Stimulated activated naive B cell treated with anti-CD40 and anti-IgM and Interleukin-4, amounts not matched to agents 10 μg/mL and 1 μg/mL and 100 μg/mL, for 72 hours (primary cell): ENCODE data around the gene OR51B4.
"Not testable (repeated sequence)": the region's sequence is repeated elsewhere in the genome, so short reads cannot be mapped to it uniquely, and the experiment has no call there.

ENCODE experiments used
- ATAC-seq, 2 donors: fragments of 150-1000 bp; cut with Tn5 transposase; replicated peaks; 2 replicates each; pipeline ENCODE4 v1.10.0; 2021; ENCODE audit warnings: moderate library complexity in 1 of 2
- DNase-seq: peaks from one replicate; pipeline ENCODE4 v3.0.0; 2021
- H3K27ac Mint-ChIP-seq: one replicate; pipeline ENCODE4 v1.8.0; 2022; ENCODE audit warnings: mild to moderate bottlenecking, mixed read lengths
- H3K27me3 Mint-ChIP-seq, 2 donors: one replicate each; pipeline ENCODE4 v1.8.0; 2022; ENCODE audit warnings: mixed read lengths in 2 of 2
- H3K36me3 Mint-ChIP-seq, 2 donors: one replicate each; pipeline ENCODE4 v1.8.0; 2022; ENCODE audit warnings: mixed read lengths in 2 of 2, mild to moderate bottlenecking in 1 of 2
- H3K4me1 Mint-ChIP-seq, 2 donors: one replicate each; pipeline ENCODE4 v1.8.0; 2022; ENCODE audit warnings: mixed read lengths in 2 of 2, mild to moderate bottlenecking in 1 of 2
- H3K4me3 Mint-ChIP-seq, 2 donors: one replicate each; pipeline ENCODE4 v1.8.0; 2022; ENCODE audit warnings: mild to moderate bottlenecking in 2 of 2, mixed read lengths in 2 of 2, moderate library complexity in 1 of 2
- H3K9me3 Mint-ChIP-seq, 2 donors: one replicate each; pipeline ENCODE4 v1.8.0; 2022; ENCODE audit warnings: mixed read lengths in 2 of 2, mild to moderate bottlenecking in 1 of 2

Gene OR51B4

GRCh38 chr11:5274395-5274794 is 27.4 kb downstream of the OR51B4 start:
- Mint-ChIP-seq H3K4me3 (no peak overlapping the region), H3K4me1 (no peaks in the 10 kb centered on the region), H3K36me3 (no peaks in the 10 kb centered on the region), H3K9me3 (no peaks in the 10 kb centered on the region), H3K27ac (no peak overlapping the region), H3K27me3 (peaks cover 0 to 7% of the 10 kb centered on the region in 2 donors)
- ATAC-seq (no peak), DNase-seq (no peak)

- H3K27me3 Mint-ChIP-seq, result no peaks in the 10 kb centered on the region
- H3K4me3 Mint-ChIP-seq, result no peak overlapping the region
- no peak overlapping the region for H3K27ac Mint-ChIP-seq
- no peaks in the 10 kb centered on the region for H3K4me1 Mint-ChIP-seq
- H3K9me3 Mint-ChIP-seq, result no peaks in the 10 kb centered on the region
- DNase-seq (no peak), ATAC-seq (no peak)
- no peaks in the 10 kb centered on the region for H3K36me3 Mint-ChIP-seq
Observed at GRCh38 chr11:5272395-5273017, 29.2 kb downstream of the OR51B4 start.

- no peak within 1 kb of the TSS for H3K27ac Mint-ChIP-seq
- no peaks in the 10 kb centered on the region for H3K9me3 Mint-ChIP-seq
- H3K4me1 Mint-ChIP-seq, result no peaks in the 10 kb centered on the region
- H3K4me3 Mint-ChIP-seq, result no peak within 1 kb of the TSS
- no peaks in the 10 kb centered on the region for H3K27me3 Mint-ChIP-seq
- DNase-seq (no peak), ATAC-seq (no peak)
- no peaks in the 10 kb centered on the region for H3K36me3 Mint-ChIP-seq
Observed at GRCh38 chr11:5269715-5270147, 32.0 kb downstream of the OR51B4 start, which contains the start of gene HBE1. Gene HBE1 (minus strand): TSS chr11:5269945. CDS start chr11:5269890, 55 bp downstream.

GRCh38 chr11:5267033-5267563 is 34.6 kb downstream of the OR51B4 start:
- DNase-seq, result no peak
- Mint-ChIP-seq H3K36me3 (no peaks in the 10 kb centered on the region), H3K4me1 (no peaks in the 10 kb centered on the region), H3K27ac (no peak overlapping the region), H3K4me3 (no peak overlapping the region), H3K9me3 (peaks cover 2 to 8% of the 10 kb centered on the region in 2 donors), H3K27me3 (peaks cover 0 to 4% of the 10 kb centered on the region in 2 donors)
- ATAC-seq, result no peak

GRCh38 chr11:5266609-5267008 is 35.1 kb downstream of the OR51B4 start:
- Mint-ChIP-seq H3K36me3 (no peaks in the 10 kb centered on the region), H3K27ac (no peak overlapping the region), H3K4me1 (no peaks in the 10 kb centered on the region), H3K4me3 (no peak overlapping the region), H3K27me3 (peaks cover 0 to 4% of the 10 kb centered on the region in 2 donors), H3K9me3 (peaks cover 2 to 8% of the 10 kb centered on the region in 2 donors)
- DNase-seq, result no peak
- no peak for ATAC-seq

GRCh38 chr11:5265832-5266231 is 35.9 kb downstream of the OR51B4 start:
- H3K4me1 Mint-ChIP-seq, result no peaks in the 10 kb centered on the region
- no peak for DNase-seq
- no peak for ATAC-seq
- no peaks in the 10 kb centered on the region for H3K36me3 Mint-ChIP-seq
- H3K4me3 Mint-ChIP-seq, result no peak overlapping the region
- peaks cover 0 to 4% of the 10 kb centered on the region in 2 donors for H3K27me3 Mint-ChIP-seq
- H3K27ac Mint-ChIP-seq, result no peak overlapping the region
- peaks cover 2 to 8% of the 10 kb centered on the region in 2 donors for H3K9me3 Mint-ChIP-seq

- Mint-ChIP-seq H3K27me3 (peaks cover 8 to 11% of the 10 kb centered on the region in 2 donors), H3K4me3 (no peak overlapping the region), H3K4me1 (no peaks in the 10 kb centered on the region), H3K27ac (no peak overlapping the region), H3K36me3 (no peaks in the 10 kb centered on the region), H3K9me3 (peaks cover 9 to 17% of the 10 kb centered on the region in 2 donors)
- DNase-seq (no peak), ATAC-seq (no peak)
Observed at GRCh38 chr11:5258543-5259262, 43.0 kb downstream of the OR51B4 start.

GRCh38 chr11:5257296-5257695 is 44.5 kb downstream of the OR51B4 start:
- Mint-ChIP-seq H3K4me1 (no peaks in the 10 kb centered on the region), H3K27ac (no peak overlapping the region), H3K4me3 (no peak overlapping the region), H3K27me3 (peaks cover 7 to 11% of the 10 kb centered on the region in 2 donors), H3K36me3 (no peaks in the 10 kb centered on the region), H3K9me3 (peaks cover 7 to 9% of the 10 kb centered on the region in 2 donors)
- ATAC-seq (no peak), DNase-seq (no peak)

- H3K36me3 Mint-ChIP-seq, H3K4me3 Mint-ChIP-seq, H3K4me1 Mint-ChIP-seq, H3K27ac Mint-ChIP-seq, H3K9me3 Mint-ChIP-seq, DNase-seq, ATAC-seq: not testable (repeated sequence)
- peaks cover 7 to 11% of the 10 kb centered on the region in 2 donors for H3K27me3 Mint-ChIP-seq
Observed at GRCh38 chr11:5254646-5255413, 46.9 kb downstream of the OR51B4 start, which contains the start of gene HBG2. Gene HBG2 (minus strand): TSS chr11:5254781. CDS start chr11:5254728, 53 bp downstream.

- H3K27me3 Mint-ChIP-seq, result peaks cover 7 to 11% of the 10 kb centered on the region in 2 donors
- H3K9me3 Mint-ChIP-seq, DNase-seq, ATAC-seq, H3K4me1 Mint-ChIP-seq, H3K27ac Mint-ChIP-seq, H3K36me3 Mint-ChIP-seq, H3K4me3 Mint-ChIP-seq: not testable (repeated sequence)
Observed at GRCh38 chr11:5254023-5254422, 47.7 kb downstream of the OR51B4 start.

- H3K4me1 Mint-ChIP-seq, DNase-seq, H3K27ac Mint-ChIP-seq, H3K4me3 Mint-ChIP-seq, H3K9me3 Mint-ChIP-seq, ATAC-seq, H3K36me3 Mint-ChIP-seq: not testable (repeated sequence)
- peaks cover 7 to 11% of the 10 kb centered on the region in 2 donors for H3K27me3 Mint-ChIP-seq
Observed at GRCh38 chr11:5253440-5253839, 48.3 kb downstream of the OR51B4 start.

- peaks cover 7 to 8% of the 10 kb centered on the region in 2 donors for H3K27me3 Mint-ChIP-seq
- H3K4me1 Mint-ChIP-seq, result no peaks in the 10 kb centered on the region
- no peak for DNase-seq
- ATAC-seq, result no peak
- no peak overlapping the region for H3K4me3 Mint-ChIP-seq
- H3K27ac Mint-ChIP-seq, result no peak overlapping the region
- no peaks in the 10 kb centered on the region for H3K9me3 Mint-ChIP-seq
- H3K36me3 Mint-ChIP-seq, result no peaks in the 10 kb centered on the region
Observed at GRCh38 chr11:5252919-5253265, 48.9 kb downstream of the OR51B4 start.

- Mint-ChIP-seq H3K27me3 (peaks cover 4 to 7% of the 10 kb centered on the region in 2 donors), H3K4me1 (no peaks in the 10 kb centered on the region), H3K36me3 (no peaks in the 10 kb centered on the region), H3K27ac (no peak overlapping the region), H3K9me3 (no peaks in the 10 kb centered on the region), H3K4me3 (no peak overlapping the region)
- DNase-seq (no peak), ATAC-seq (no peak)
Observed at GRCh38 chr11:5252192-5252918, 49.4 kb downstream of the OR51B4 start.

- H3K27ac Mint-ChIP-seq, result no peak overlapping the region
- H3K36me3 Mint-ChIP-seq, result no peaks in the 10 kb centered on the region
- ATAC-seq, result no peak
- peaks cover 4 to 7% of the 10 kb centered on the region in 2 donors for H3K27me3 Mint-ChIP-seq
- H3K4me1 Mint-ChIP-seq, result no peaks in the 10 kb centered on the region
- DNase-seq, result no peak
- H3K9me3 Mint-ChIP-seq, result no peaks in the 10 kb centered on the region
- H3K4me3 Mint-ChIP-seq, result no peak overlapping the region
Observed at GRCh38 chr11:5251746-5252145, 50.0 kb downstream of the OR51B4 start.
